Ovary (tissue), 9 donors: ENCODE measurements around the gene ITPR2. TPM values are rescaled to one million over a fixed set of nuclear protein-coding genes. Genes with fewer than 3 reads are reported as not detected.

Experiments
- DNase-seq, 5 donors: peaks; one replicate each; pipeline ENCODE4 v3.0.0-alpha.2; 2019 to 2020
- H3K27ac ChIP-seq, 2 donors: fragments of 200-600 bp; one replicate each; pipeline versions ENCODE4 v1.5.1 to v1.8.0; 2019 to 2022
- H3K27me3 ChIP-seq: fragments of 200-600 bp; one replicate; pipeline ENCODE4 v1.8.0; 2022
- H3K36me3 ChIP-seq: fragments of 200-600 bp; sonication (generic); one replicate; pipeline ENCODE4 v1.5.1; 2019
- H3K4me1 ChIP-seq: one replicate; pipeline ENCODE4 v1.8.1; 2013; ENCODE audit warnings: mild to moderate bottlenecking, moderate library complexity; ENCODE audit not compliant: insufficient read depth
- H3K4me3 ChIP-seq: fragments of 200-600 bp; sonication (generic); one replicate; pipeline ENCODE4 v1.5.1; 2017
- H3K9me3 ChIP-seq, 2 donors: fragments of 200-600 bp in 1 of 2; sonication (generic) in 1 of 2; one replicate each; pipeline versions ENCODE4 v1.5.1 to v1.8.1; 2013 to 2019; ENCODE audit warnings: mild to moderate bottlenecking in 1 of 2, moderate library complexity in 1 of 2
- EP300 ChIP-seq: sonication (generic); formaldehyde crosslinking; IDR thresholded peaks from one replicate; pipeline ENCODE4 v1.6.1; 2017; ENCODE audit warnings: antibody characterized with exemption
- POLR2A ChIP-seq: fragments of 450-650 bp; IDR thresholded peaks from one replicate; pipeline ENCODE4 v1.6.1; 2017; ENCODE audit warnings: antibody characterized with exemption, mild to moderate bottlenecking, moderate library complexity
- WGBS, 3 donors: extraction: QIAGEN DNeasy Blood & Tissue Kit in 1 of 3; methylation state at CpG; one replicate each; pipeline versions ENCODE4 v1.1.5 to v1.1.7; 2013 to 2017; 5-methylcytosine and 5-hydroxymethylcytosine counted together
- intact Hi-C, 4 donors: fragments of 100-400 bp; cut with DNase I; formaldehyde crosslinking; loops; one replicate each; pipeline versions ENCODE4 v1.11.0 to v1.15.1; 2022 to 2023
- polyA plus RNA-seq, 2 donors: library from polyadenylated mRNA; stranded (reverse); fragments of 200-250 nt in 1 of 2; fragments of 350-450 nt in 1 of 2; fragmentation: Illumina TruSeq in 1 of 2; extraction: RNeasy Lipid Tissue Mini Kit (QIAGEN cat#74804) in 1 of 2; gene quantifications; one replicate each; pipeline ENCODE4 v1.2.3, GENCODE V29; 2013 to 2014
- total RNA-seq, 7 donors: library from RNA; depleted of rRNA in 2 of 7; stranded (reverse); fragments of >200 nt in 2 of 7; fragmentation: NEBNext Ultra II Directional in 3 of 7; extraction: Animal tissue kit (Norgen Biotek cat#: 25700) in 3 of 7; gene quantifications; one replicate each; pipeline versions ENCODE4 v1.1.0 to v1.2.4, GENCODE V29; 2016 to 2023
- TF ChIP-seq, protein P1 (sequence below), 3 donors: fragments of 450-650 bp in 2 of 3; fragments of 200-600 bp in 1 of 3; IDR thresholded peaks; one replicate each; pipeline versions ENCODE4 v1.5.1 to v1.8.0; 2016 to 2022; ENCODE audit warnings: antibody characterized with exemption in 3 of 3, mild to moderate bottlenecking in 1 of 3
- donor health status: DM: no; HTN: no; CAD: no; lungs with moderate emphysema.
- donor health status: DM: no; HTN: no; CAD: no.
- donor health status: Bipolar disorder and iron deficiency.
- donor health status: DM: yes; HTN: yes; CAD: no.
- donor health status: DM: no; HTN: no; CAD: no.
- donor health status: DM: yes; HTN: yes; CAD: no.

The ITPR2 gene
- total and polyA plus RNA-seq, 9 donors, result 5.9 to 51.1 (median 32.9) TPM

DNA sequence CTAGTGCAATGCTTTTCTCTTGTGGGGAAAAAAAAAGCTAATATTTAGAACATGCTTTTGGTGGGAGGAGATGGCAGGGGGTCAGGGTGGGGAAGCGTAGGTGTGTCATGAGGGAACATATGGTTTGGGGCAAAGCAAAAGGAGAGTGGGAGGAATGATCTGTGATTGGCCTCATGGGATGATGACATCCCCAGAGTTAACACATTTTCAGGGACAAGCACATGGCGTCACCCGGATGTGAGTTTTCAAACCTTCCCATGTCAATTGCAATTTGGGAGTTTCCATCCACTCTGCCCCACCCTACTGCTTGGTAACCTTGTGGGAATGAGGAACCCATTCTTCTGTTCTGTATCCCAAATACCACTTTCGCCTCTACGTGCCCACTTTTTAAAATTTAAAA lies 473.4 kb downstream of the ITPR2 start:
- no peak overlapping the region for H3K27ac ChIP-seq
- no peak for TF ChIP-seq EP300
- TF ChIP-seq POLR2A, result no peak
- TF ChIP-seq, protein P1, sequence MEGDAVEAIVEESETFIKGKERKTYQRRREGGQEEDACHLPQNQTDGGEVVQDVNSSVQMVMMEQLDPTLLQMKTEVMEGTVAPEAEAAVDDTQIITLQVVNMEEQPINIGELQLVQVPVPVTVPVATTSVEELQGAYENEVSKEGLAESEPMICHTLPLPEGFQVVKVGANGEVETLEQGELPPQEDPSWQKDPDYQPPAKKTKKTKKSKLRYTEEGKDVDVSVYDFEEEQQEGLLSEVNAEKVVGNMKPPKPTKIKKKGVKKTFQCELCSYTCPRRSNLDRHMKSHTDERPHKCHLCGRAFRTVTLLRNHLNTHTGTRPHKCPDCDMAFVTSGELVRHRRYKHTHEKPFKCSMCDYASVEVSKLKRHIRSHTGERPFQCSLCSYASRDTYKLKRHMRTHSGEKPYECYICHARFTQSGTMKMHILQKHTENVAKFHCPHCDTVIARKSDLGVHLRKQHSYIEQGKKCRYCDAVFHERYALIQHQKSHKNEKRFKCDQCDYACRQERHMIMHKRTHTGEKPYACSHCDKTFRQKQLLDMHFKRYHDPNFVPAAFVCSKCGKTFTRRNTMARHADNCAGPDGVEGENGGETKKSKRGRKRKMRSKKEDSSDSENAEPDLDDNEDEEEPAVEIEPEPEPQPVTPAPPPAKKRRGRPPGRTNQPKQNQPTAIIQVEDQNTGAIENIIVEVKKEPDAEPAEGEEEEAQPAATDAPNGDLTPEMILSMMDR (IDR thresholded peaks at IDR 0.05), result no peak
- peaks cover 2% of the 10 kb centered on the region for H3K4me1 ChIP-seq
- no peaks in the 10 kb centered on the region for H3K27me3 ChIP-seq
- no peaks in the 10 kb centered on the region for H3K36me3 ChIP-seq
- no peak for DNase-seq
- 98 to 100% (median 98%) methylated on average over 5 of the region's 5 CpGs for WGBS, 3 donors
- H3K9me3 ChIP-seq, result no peaks in the 10 kb centered on the region
- intact Hi-C loops, result no loop called here
- H3K4me3 ChIP-seq, result no peak overlapping the region

DNA sequence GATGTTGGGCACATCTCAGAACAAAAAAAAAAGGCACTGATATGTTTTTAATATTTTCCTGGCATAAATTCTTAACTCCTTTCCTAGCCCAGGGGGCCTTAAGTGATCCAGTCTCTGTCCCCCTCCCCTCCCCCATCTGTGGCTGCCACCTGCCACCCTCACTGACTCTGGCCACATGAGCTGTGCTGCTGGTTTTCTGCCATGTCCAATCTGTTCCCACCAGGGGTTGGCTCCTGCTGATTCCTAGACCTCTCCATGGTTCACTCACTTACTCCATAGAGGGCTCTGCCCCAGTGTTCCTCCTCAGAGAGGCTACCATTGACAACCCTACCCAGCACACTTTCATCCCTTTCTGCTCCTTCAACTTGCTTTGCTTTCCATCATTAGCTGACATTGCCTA lies 474.3 kb downstream of the ITPR2 start:
- Histone ChIP-seq H3K27ac (no peak overlapping the region), H3K4me1 (no peaks in the 10 kb centered on the region), H3K36me3 (no peaks in the 10 kb centered on the region), H3K27me3 (no peaks in the 10 kb centered on the region), H3K4me3 (no peak overlapping the region), H3K9me3 (no peaks in the 10 kb centered on the region)
- no peak for DNase-seq
- intact Hi-C loops, result no loop called here
- TF ChIP-seq, protein P1 (IDR thresholded peaks at IDR 0.05), result no peak
- no peak for TF ChIP-seq EP300
- no peak for TF ChIP-seq POLR2A

DNA sequence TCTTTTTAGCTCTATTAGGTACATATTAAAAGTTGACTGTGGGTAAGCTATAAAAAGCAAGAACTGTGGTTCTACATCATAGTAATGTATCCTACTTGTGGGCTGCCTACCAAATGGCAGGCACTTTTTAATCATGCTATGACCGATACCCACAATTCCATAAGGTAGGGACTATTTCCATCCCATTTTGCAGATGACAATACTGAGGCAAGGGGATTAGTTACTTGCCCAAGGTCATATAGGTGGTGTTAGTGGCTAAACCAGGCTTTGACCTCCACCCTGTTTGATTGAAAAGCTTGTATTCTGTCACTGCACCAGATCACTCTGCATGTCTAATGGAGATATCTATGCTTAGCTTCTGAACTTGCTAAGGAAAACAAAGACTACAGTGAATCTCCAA lies 485.7 kb downstream of the ITPR2 start:
- no peaks in the 10 kb centered on the region for H3K36me3 ChIP-seq
- DNase-seq, result no peak
- H3K4me1 ChIP-seq, result no peaks in the 10 kb centered on the region
- H3K27me3 ChIP-seq, result no peaks in the 10 kb centered on the region
- H3K27ac ChIP-seq, result no peak overlapping the region
- TF ChIP-seq POLR2A (no peak), EP300 (no peak)
- TF ChIP-seq, protein P1 (IDR thresholded peaks at IDR 0.05), result no peak
- intact Hi-C loops, result no loop called here
- H3K9me3 ChIP-seq, result no peaks in the 10 kb centered on the region
- WGBS, 3 donors, result 97 to 100% (median 97%) methylated on average over 1 of the region's 1 CpG
- no peak overlapping the region for H3K4me3 ChIP-seq

- Histone ChIP-seq H3K9me3 (no peaks in the 10 kb centered on the region), H3K27ac (no peak overlapping the region), H3K27me3 (no peaks in the 10 kb centered on the region), H3K36me3 (no peaks in the 10 kb centered on the region), H3K4me3 (no peak overlapping the region), H3K4me1 (no peaks in the 10 kb centered on the region)
- WGBS, 3 donors, result 82 to 86% (median 85%) methylated on average over 3 of the region's 3 CpGs
- TF ChIP-seq EP300, result no peak
- intact Hi-C loops, result no loop called here
- no peak for DNase-seq
Observed at GRCh38 chr12:26346736-26347135, 486.3 kb downstream of the ITPR2 start.

GRCh38 chr12:26345471-26346003 lies 487.5 kb downstream of the ITPR2 start:
- Histone ChIP-seq H3K27ac (no peak overlapping the region), H3K4me1 (no peaks in the 10 kb centered on the region), H3K4me3 (no peak overlapping the region), H3K36me3 (no peaks in the 10 kb centered on the region), H3K27me3 (no peaks in the 10 kb centered on the region), H3K9me3 (no peaks in the 10 kb centered on the region)
- intact Hi-C loops, result no loop called here
- WGBS, 3 donors, result 77 to 87% (median 84%) methylated on average over 2 of the region's 2 CpGs
- DNase-seq, result no peak
- no peak for TF ChIP-seq POLR2A
- TF ChIP-seq, protein P1 (IDR thresholded peaks at IDR 0.05), result no peak
